ENCODE results near the gene NRG2. TPM values are rescaled to one million over a fixed set of nuclear protein-coding genes. Genes with fewer than 3 reads are reported as not detected.

Gene NRG2
- total RNA-seq, 1 experiment from 2014 or later, result 0.91 TPM

GRCh38 chr5:140018096-140018481 is 25.0 kb downstream of the NRG2 start:
- Histone ChIP-seq H3K9me3 (ENCODE audit: control insufficient read depth in 1 of 2, insufficient read depth in 1 of 2, low read depth in 1 of 2, low read length in 2 of 2) (no peaks in the 10 kb centered on the region), H3K4me1 (ENCODE audit: control insufficient read depth in 1 of 2, insufficient read depth in 2 of 2, low read length in 2 of 2) (no peaks in the 10 kb centered on the region), H3K27ac (ENCODE audit: low read depth, low read length) (no peak overlapping the region), H3K4me2 (ENCODE audit: low read length) (no peak overlapping the region), H3K27me3 (ENCODE audit: insufficient read depth, low read length) (peaks cover 11% of the 10 kb centered on the region; the same call in 1 of the 2 replicates), H3K9me2 (ENCODE audit: insufficient read depth) (no peaks in the 10 kb centered on the region), H3K79me2 (ENCODE audit: insufficient read depth, low read length) (no peaks in the 10 kb centered on the region), H3K36me3 (ENCODE audit: control insufficient read depth in 1 of 2, insufficient read depth in 2 of 2, low read length in 2 of 2) (no peaks in the 10 kb centered on the region), H3K9ac (ENCODE audit: low read length) (no peak overlapping the region), H2AFZ (ENCODE audit: low read depth, low read length, poor library complexity, severe bottlenecking) (no peak overlapping the region), H3K4me3 (replicated peaks in 1 of 2; ENCODE audit: low read depth in 1 of 2, low read length in 2 of 2) (no peak overlapping the region), H4K20me1 (ENCODE audit: insufficient read depth) (no peaks in the 10 kb centered on the region)
- TF ChIP-seq ATF3 (IDR thresholded peaks at IDR 0.05), result no peak
- no peak for TF ChIP-seq EGR1 (IDR thresholded peaks at IDR 0.05; ENCODE audit: low read depth)
- no peak for TF ChIP-seq EZH2 (IDR thresholded peaks at IDR 0.05)
- no peak for TF ChIP-seq ZBTB33 (IDR thresholded peaks at IDR 0.05; ENCODE audit: extremely low read depth, insufficient replicate concordance, low read length)
- TF ChIP-seq POLR2AphosphoS5 (IDR thresholded peaks at IDR 0.05; ENCODE audit: low read depth, low read length), result no peak
- TF ChIP-seq REST (IDR thresholded peaks at IDR 0.05; ENCODE audit: low read depth), result no peak
- TF ChIP-seq CTCF (IDR thresholded peaks at IDR 0.05 in 2 of 3, conservative IDR thresholded peaks at IDR 0.05 in 1 of 3; ENCODE audit: borderline replicate concordance in 1 of 3, insufficient read depth in 1 of 3, low read depth in 2 of 3, low read length in 2 of 3), result no peak
- no peak for TF ChIP-seq SP1 (IDR thresholded peaks at IDR 0.05; ENCODE audit: low read depth)
- no peak for TF ChIP-seq YY1 (IDR thresholded peaks at IDR 0.05; ENCODE audit: extremely low read depth, insufficient replicate concordance, low read depth, low read length)
- no peak for TF ChIP-seq TCF7L2 (IDR thresholded peaks at IDR 0.05; ENCODE audit: borderline replicate concordance, extremely low read depth, insufficient read depth, insufficient read length)
- TF ChIP-seq CEBPB (IDR thresholded peaks at IDR 0.05; ENCODE audit: low read depth), result no peak
- RAD21 ChIA-PET (ENCODE audit: low non-redundant PET in 1 of 2, low total read pairs in 2 of 2, uncharacterized antibody in 2 of 2, unreplicated experiment in 2 of 2), result no interaction called here
- intact Hi-C loops (cut with micrococcal nuclease), result no loop called here
- ATAC-seq (no peak), DNase-seq (ENCODE audit: low read depth, low spot score) (no peak)
- no TSS peak for BruUV-seq (replicated peaks)
- CTCF ChIA-PET, result no interaction called here
- POLR2A ChIA-PET, result no interaction called here
